GM19238 (cell line): Measurements from ENCODE around the gene RPE.

ENCODE experiments used
- DNase-seq: peaks from one replicate; pipeline ENCODE4 v3.0.0; 2011; ENCODE audit warnings: low spot score; ENCODE audit not compliant: insufficient read length

The RPE gene

DNA sequence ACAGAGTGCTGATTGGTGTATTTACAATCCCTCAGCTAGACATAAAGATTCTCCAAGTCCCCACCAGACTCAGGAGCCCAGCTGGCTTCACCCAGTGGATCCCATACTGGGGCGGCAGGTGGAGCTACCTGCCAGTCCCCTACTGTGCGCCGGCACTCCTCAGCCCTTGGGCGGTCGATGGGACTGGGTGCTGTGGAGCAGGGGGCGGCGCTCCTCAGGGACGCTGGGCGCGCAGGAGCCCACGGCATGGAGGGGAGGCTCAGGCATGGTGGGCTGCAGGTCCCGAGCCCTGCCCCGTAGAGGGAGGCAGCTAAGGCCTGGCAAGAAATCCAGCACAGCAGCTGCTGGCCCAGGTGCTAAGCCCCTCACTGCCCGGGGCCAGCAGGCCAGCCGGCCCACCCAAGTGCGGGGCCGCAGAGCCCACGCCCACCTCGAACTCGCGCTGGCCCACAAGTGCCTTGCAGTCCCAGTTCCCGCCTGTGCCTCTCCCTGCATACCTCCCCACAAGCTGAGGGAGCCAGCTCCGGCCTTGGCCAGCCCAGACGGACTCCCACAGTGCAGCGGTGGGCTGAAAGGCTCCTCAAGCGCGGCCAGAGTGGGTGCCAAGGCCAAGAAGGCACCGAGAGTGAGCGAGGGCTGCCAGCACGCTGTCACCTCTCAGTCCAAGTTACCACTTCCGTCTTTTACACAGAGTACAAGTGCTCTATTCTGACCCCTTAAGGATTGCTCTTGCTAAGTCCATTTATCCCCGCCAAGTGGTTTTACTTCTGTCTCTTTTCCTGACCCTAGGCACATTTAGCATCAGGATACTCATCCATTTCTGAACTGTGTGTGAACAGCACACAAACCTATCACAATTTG lies 1.7 kb upstream of the RPE start:
- no peak for DNase-seq

DNA sequence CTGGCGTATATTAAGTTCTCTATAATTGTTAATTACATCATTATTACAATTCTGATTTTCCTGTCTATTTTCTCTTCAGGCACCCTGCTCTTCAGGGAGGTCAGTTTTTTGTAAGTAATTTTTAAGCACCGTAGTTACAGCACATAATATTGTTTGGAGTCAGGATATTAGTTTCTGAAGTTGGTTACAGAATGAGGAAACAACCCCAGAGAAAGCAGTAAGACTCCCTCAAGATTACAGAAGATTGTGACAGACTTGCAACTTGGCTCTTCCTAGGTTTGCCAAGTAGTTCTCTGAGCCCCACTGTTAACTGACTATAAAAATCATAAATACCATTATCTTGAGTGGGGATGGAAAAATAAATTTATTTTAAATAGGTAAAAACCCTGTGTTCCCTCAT lies 921 bp downstream of the RPE start:
- no peak for DNase-seq

DNA sequence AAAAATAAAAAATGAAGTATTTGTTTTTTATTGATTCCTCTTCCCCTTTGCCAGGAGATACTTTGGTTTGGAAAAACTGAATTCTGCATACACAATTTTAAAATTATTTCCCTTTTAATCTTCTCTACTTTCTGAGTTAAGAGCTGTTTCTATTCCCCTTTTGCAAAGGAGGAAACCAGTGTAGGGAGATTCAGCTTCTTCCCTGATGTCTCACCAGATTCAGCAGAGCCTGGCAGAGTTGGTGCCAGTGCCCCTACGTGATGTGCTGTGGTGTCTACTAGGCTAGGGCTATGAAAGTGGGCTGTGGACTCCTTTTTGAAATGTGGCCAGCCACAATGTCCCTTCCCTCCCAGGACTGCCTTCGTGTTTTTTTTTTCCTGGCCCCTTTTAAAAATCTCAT lies 2.4 kb downstream of the RPE start:
- DNase-seq: no peak

DNA sequence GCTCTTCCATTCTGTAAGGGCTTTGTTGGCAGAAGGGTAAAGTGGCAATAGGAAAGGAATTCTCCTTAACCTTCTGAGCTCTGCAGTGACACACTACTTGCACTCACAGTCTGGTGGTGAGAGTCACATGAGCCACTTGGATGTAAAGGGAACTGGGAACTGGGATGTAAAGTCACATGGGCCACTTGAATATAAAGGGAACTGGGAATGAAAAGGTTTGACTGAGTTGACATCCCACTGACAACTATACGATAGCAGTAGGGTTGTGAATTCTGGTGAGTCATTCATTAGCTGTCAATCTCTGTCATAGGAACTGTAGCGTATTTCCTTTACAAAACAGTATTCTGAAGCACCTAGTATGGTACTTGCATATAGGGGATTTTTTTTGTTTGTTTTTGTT lies 5.5 kb downstream of the RPE start:
- DNase-seq: no peak

DNA sequence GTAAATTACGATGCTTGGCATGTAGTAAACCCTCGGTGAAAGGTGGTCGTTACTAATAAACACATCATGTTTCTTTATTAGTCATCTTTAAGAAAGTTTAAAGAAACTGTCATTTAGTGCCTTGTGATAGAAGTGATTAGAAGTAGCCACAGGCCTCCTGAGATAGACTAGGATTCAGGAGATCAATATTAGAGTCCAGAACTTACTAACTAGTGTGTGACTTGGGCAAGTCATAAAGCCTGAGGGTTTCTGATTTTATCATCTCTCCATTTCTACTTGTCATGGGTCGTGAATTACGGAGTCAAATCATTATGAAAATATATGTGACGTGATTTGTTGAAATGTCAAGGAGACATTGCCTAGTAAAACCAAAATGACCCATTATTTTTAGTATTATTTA lies 6.7 kb downstream of the RPE start:
- no peak for DNase-seq

DNA sequence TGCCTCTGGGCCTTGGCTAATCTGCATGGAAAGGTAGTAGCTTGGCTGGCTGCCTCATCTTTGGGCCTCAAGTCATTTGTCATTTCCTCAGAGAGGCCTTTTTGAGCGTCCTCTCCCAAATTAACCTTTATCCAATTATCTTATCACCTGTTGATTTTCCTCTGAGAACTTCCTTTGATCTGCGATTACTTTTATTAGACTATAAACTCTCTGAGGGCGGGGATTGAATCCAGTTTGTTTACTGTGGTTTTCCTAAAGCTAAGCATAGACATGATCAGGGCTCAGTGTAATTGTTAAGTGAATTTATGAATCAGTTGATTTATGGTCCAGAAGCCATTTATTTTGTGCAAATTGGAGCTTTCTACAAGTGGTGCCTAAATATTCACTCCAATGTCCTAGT lies 7.5 kb downstream of the RPE start:
- DNase-seq: no peak

DNA sequence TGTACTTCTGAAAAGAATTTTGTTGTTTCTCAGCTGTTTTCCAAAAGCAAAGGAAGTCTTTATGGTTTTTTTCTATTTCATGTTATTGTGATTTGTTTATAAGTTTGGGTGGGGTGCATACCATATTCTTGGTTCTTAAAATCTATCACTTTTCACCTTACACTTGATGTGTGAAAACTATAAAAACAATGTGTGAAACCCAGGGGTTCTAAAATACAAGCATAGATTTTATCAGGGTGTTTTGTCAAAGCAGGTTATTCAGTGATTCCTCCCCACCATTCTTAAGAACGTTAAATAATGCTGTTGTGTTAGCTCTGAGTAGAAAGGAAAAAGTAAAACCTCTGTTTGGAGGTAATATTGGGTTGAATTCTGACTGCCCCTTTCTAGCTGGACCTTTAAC lies 17.7 kb downstream of the RPE start:
- DNase-seq: no peak

DNA sequence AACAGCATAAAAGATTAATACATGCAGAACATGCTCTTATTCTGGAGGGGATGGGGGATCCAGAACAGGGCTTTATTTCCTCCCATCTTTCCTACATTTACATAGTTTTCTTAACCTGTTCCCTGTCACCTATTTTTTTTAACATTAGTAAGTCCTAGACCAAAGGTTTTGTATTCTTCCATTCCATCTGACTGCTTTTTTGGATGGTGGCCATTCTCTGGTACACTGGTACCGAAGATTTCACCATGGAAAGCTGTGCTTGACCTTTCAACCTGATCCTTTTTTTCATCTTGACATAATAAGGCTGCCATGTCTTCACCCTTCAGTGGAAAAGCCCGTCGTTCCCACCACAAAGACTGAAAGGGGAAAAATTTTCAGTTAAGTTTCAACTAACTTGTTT lies 20.4 kb downstream of the RPE start:
- no peak for DNase-seq

DNA sequence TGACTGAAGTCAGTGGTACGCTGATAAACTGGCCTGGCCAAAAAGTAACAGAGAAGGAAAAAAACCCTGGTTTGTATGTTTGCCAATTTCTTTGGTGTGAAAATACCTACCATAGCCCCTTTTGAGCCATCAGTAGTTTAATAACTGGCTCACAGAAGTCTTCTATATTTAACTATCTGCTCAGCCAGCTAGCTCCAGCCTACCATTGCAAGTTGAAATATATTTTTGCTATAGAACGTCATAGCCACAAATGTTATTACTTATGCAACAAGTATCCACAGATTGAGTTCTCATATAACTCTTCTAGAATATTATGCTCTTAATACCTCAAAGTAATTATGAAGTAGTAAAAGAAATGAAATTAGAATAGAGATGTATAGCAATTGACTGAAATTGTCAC lies 25.2 kb downstream of the RPE start:
- DNase-seq: no peak

DNA sequence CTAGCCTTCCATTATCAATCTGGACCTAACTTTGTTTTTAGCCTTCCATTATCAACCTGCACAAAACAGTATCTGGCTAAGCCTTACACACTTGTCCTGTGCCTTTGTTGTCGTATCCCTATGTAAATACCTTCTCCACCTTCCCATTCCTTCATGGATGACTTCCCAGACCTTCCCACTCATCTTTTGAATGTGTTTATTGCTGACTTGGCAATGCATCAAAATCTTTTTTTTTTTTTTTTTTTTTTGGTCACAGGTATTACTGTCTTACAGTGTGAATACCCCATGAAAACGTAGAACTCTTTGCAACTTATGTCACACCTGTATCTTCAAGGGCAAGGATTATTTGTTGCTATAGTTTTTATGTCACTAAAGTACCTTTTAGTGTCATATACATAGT lies 25.7 kb downstream of the RPE start:
- no peak for DNase-seq

DNA sequence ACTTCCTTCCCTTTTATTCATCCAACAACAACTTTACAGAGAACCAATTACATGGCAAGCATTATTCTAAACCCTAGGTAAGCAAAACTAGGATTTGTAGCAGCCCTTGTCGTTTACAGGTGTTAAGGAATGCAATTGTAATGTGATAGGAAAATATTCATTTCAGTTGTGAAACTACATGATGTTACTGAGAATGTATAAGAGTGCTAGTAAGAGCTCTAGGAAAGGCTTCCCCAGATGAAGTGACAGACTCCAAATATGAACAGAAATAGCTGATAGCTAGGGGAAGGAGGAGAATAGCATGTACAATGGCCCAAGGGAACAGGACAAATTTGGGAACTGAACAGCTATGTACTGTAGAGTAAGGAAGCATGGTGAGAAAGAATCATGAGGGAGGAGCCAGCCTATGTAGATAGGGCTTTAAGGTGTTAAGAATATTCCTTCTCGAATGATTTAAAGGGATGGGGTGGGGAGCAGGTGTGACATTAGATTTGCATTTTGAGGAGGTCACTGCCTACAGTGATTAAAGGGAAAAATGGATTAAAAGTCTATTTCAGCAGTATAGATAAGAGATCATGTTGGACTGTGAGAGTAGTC lies 31.7 kb downstream of the RPE start:
- DNase-seq: no peak

DNA sequence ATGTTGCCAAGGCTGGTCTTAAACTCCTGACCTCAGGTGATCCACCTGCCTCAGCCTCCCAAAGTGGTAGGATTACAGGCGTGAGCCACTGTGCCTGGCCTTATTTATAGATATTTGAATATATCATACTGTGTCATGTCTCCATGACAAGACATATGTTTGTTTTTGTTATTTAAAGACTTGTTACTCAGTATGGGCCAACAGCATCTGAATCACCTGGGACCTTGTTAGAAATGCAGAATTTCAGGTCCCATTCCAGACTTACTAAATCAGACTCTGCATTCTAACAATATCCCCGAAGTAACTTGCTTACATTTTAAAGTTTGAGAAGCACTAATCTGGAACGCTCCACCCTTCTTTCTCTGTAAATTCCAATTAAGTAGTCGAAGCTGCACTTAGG lies 33.2 kb downstream of the RPE start:
- DNase-seq: no peak

DNA sequence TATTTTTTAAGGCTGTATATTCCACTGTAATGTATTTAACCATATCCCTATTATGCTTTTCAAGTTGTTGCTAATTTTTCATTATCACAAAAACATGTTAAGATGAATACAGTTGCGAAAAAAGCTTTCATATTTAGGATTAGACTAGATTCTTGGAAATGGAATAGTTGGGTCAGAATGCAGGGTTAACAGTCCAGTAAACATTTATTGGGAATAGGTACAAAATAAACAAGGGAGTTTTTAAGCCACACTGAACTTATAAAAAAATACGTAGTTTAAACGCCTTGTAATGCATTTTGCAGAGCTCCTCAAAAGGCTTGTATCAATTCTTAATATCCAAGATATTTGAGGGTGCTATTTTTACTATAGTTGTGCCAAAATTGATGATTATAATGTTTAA lies 35.6 kb downstream of the RPE start:
- no peak for DNase-seq

DNA sequence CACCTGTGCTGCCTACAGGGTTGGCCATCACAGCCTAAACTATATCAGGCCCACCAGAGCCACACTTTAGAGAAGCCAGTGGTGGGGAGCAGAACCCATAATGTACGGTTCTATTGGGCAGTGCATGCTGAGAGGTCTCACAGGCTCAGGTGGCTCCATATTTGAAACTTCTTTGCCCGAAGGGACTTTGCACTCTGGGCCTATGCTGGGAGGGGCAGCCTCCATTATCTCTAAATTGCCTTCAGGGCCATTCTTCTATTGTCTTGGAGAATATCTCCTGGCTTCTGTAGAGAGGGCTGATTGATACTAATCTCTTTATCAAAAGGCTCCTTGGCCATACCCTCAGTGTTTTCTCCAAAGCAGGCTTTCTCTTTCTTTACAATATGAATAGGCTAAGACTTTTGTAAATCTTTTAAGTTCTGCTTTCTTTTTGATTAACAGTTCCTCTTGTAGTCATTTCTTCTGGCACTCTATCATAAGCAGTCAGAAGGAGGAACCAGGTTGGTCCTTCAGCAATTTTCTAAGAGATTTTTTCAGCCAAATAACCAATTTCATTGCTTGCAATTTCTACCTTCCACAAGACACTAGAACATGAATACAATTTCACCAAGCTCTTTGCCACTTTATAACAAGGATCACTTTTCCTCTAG lies 44.5 kb downstream of the RPE start:
- no peak for DNase-seq

DNA sequence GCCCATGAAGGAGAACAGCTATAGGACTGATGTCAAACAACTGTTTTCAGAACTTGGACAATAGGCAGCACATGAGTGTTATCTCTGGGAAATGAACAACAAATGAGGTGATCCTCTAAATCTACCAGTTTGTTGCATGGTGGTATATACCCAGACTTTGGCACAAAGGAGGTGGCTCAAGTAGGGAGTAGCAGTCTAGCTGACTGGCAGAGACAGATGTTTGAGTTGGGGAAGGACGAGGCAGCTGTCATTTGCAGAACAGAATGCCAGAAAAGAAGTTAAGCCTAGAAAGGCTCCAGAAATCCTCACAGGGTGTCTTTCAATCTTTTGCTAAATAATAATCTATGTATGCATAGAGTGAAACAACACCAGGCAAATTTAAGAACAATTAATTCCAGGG lies 47.4 kb downstream of the RPE start:
- DNase-seq: no peak

DNA sequence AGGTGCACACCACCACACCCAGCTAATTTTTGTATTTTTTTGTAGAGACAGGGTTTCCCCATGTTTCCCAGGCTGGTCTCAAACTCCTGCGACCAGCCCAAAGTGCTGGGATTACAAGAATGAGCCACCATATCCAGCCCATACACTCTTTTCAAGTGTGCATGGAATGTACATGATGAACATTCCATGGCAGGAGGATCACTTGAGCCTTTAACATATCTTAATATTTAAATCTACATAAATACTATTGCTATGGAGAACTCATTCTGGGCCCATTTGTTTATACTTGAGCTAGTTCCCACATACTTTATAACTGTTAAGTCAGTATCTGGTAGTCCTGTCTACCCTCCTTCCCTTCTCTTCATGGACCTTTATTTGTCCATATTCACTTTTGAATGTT lies 48.4 kb downstream of the RPE start:
- DNase-seq: no peak

DNA sequence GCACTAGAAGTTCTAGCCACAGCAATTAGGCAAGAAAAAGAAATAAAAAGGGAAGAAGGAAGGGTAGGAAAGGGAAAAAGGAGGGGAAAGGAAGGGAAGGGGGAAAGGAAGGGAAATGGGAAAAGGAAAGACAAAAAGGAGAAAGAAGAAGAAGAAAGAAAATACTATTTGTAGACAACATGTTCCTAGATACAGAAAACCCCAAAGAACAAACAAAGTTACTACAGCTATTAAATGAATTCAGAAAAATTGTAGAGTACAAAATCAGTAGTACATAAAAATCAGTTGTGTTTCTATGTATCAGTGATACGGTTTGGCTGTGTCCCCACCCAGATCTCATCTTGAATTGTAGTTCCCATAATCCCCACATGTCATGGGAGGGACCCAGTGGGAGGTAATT lies 52.3 kb downstream of the RPE start:
- no peak for DNase-seq

DNA sequence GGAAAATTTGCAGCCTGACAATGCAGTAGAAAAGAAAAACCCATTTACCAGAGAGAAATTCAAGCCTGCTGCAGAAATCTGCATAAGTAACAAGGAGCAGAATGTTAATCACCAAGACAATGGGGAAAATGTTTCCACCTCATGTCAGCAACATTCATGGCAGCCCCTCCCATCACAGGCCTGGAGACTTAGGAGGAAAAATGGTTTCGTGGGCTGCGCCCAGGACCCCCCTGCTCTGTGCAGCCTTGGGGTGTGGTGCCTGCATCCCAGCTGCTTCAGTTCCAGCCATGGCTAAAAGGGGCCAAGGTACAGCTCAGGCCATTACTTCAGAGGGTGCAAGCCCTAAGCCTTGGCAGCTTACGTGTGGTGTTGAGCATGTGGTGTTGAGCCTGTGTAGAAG lies 53.4 kb downstream of the RPE start:
- DNase-seq: no peak

DNA sequence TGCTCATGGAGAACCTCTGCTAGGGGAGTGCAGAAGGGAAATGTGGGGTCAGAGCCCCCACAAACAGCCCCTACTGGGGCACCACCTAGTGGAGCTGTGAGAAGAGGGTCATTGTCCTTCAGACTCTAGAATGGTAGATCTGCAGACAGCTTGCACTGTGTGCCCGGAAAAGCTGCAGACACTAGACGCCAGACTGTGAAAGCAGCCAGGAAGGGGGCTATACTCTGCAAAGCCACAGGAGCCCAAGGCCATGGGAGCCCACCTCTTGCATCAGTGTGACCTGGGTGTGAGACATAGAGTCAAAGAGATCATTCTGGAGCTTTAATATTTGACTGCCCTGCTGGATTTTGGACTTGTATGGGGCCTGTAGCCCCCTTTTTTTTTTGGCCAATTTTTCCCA lies 60.9 kb downstream of the RPE start:
- no peak for DNase-seq
